Anterior cingulate cortex (tissue), 58 donors: Measurements from ENCODE around the gene USP44.
"Not testable (repeated sequence)": the region's sequence is repeated elsewhere in the genome, so short reads cannot be mapped to it uniquely, and the experiment has no call there.

ENCODE experiments used
- DNase-seq, 58 donors: peaks; one replicate each; lab custom pipeline; 2025; lab: John Stamatoyannopoulos, UW

The USP44 gene

GRCh38 chr12:95513599-95513998, 37.7 kb downstream of the USP44 start:
- DNase-seq: no peak

- DNase-seq: no peak
Observed at GRCh38 chr12:95511977-95512376, 39.3 kb downstream of the USP44 start.

GRCh38 chr12:95509300-95509699, 42.0 kb downstream of the USP44 start:
- DNase-seq: no peak

- peak in 1 of 58 donors; percentile 4 for DNase-seq
Observed at GRCh38 chr12:95506707-95507523, 44.4 kb downstream of the USP44 start.

GRCh38 chr12:95505039-95505438, 46.2 kb downstream of the USP44 start:
- DNase-seq: no peak

- no peak for DNase-seq
Observed at GRCh38 chr12:95504140-95504539, 47.1 kb downstream of the USP44 start.

- DNase-seq: no peak
Observed at GRCh38 chr12:95499772-95500171, 51.5 kb downstream of the USP44 start.

- DNase-seq: no peak
Observed at GRCh38 chr12:95498968-95499367, 52.3 kb downstream of the USP44 start.

GRCh38 chr12:95497031-95497430, 54.2 kb downstream of the USP44 start:
- DNase-seq: no peak

- DNase-seq: no peak
Observed at GRCh38 chr12:95495433-95495832, 55.8 kb downstream of the USP44 start.

- DNase-seq: no peak
Observed at GRCh38 chr12:95494888-95495287, 56.4 kb downstream of the USP44 start.

GRCh38 chr12:95492462-95492861, 58.8 kb downstream of the USP44 start:
- DNase-seq: no peak

- no peak for DNase-seq
Observed at GRCh38 chr12:95487024-95487423, 64.3 kb downstream of the USP44 start.

- no peak for DNase-seq
Observed at GRCh38 chr12:95484524-95484923, 66.8 kb downstream of the USP44 start.

GRCh38 chr12:95482564-95482963, 68.7 kb downstream of the USP44 start:
- DNase-seq: not testable (repeated sequence)

GRCh38 chr12:95481888-95482287, 69.4 kb downstream of the USP44 start:
- DNase-seq: no peak

GRCh38 chr12:95481072-95481471, 70.2 kb downstream of the USP44 start:
- no peak for DNase-seq

- DNase-seq: no peak
Observed at GRCh38 chr12:95480230-95480629, 71.0 kb downstream of the USP44 start.

GRCh38 chr12:95474660-95474958, 76.7 kb downstream of the USP44 start:
- DNase-seq: peak in 3 of 58 donors; percentile 22 to 31 (median 26)

- peak; percentile 80 to 97 (median 94) for DNase-seq
Observed at GRCh38 chr12:95473884-95474659, 77.2 kb downstream of the USP44 start, which contains the start of gene METAP2. Gene METAP2 (plus strand): TSS chr12:95474152. CDS start chr12:95474180, 28 bp downstream.

- peak in 35 of 58 donors; percentile 2 to 66 (median 35) for DNase-seq
Observed at GRCh38 chr12:95473231-95473883, 77.9 kb downstream of the USP44 start.
